GM06990 (cell line): ENCODE data around the gene OR9A2.

Experiments used
- DNase-seq: peaks from one replicate; pipeline ENCODE4 v3.0.0-alpha.2; 2011; ENCODE audit not compliant: insufficient read length; ENCODE audit errors: extremely low read depth
- H3K27me3 ChIP-seq: replicated peaks from 2 replicates; pipeline ENCODE4 v1.6.0; 2011; ENCODE audit warnings: low read length; ENCODE audit not compliant: control insufficient read depth, insufficient read depth
- H3K36me3 ChIP-seq: 2 replicates; pipeline ENCODE4 v1.5.1; 2011; ENCODE audit warnings: low read length; ENCODE audit not compliant: control insufficient read depth, insufficient read depth
- H3K4me3 ChIP-seq: replicated peaks from 2 replicates; pipeline ENCODE4 v1.5.1; 2011; ENCODE audit warnings: low read depth, mild to moderate bottlenecking, control low read depth, low read length
- CTCF ChIP-seq: IDR thresholded peaks from 2 replicates; pipeline ENCODE4 v1.5.1; 2011; ENCODE audit warnings: low read length, control low read depth, mild to moderate bottlenecking, inconsistent platforms; ENCODE audit not compliant: insufficient read depth, poor library complexity, severe bottlenecking

OR9A2 gene

DNA sequence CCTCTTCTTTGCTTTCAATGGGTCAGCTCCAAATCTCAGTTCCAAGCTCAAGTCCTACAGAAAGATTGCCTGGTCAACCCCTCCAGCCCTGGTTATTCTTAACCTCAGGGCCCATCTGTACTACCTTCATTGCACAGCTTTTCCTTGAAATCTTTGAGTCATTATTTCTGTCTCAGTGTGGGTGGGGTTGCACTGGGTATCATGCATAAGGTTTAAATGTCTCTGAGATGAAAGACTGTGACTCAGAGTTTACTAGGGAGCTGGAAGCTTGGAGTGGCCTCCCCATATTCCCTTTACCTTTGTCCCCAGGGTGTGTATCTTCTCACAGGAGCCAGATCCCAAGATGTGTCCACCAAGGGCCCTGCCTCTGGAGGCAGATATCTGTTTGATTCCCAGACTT lies 21.9 kb upstream of the OR9A2 start:
- no peak overlapping the region for H3K4me3 ChIP-seq
- H3K36me3 ChIP-seq, result no peaks in the 10 kb centered on the region
- TF ChIP-seq CTCF, result no peak
- DNase-seq, result no peak
- H3K27me3 ChIP-seq, result no peaks in the 10 kb centered on the region; the same call in 1 of the 2 replicates

DNA sequence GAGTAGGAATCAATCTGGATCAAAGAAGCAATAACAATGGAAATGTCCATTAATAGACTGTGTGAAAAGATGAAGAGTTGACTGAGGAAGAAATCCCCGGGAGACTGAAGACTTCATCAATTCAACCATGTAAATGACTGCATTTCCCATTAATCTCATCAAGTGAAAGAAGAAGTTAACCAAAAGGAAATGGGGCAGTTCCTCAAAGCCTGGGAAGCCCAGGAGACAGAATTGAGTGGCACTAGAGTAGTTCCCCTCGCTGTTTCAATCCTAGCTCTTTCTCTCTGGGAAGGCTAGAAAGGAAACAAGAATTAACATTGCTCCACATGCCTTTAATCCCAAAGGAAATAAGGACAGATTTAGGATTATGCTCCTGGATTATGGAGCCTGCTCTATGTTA lies 20.4 kb upstream of the OR9A2 start:
- Histone ChIP-seq H3K4me3 (no peak overlapping the region), H3K36me3 (no peaks in the 10 kb centered on the region), H3K27me3 (no peaks in the 10 kb centered on the region; the same call in 1 of the 2 replicates)
- no peak for TF ChIP-seq CTCF
- DNase-seq, result no peak

DNA sequence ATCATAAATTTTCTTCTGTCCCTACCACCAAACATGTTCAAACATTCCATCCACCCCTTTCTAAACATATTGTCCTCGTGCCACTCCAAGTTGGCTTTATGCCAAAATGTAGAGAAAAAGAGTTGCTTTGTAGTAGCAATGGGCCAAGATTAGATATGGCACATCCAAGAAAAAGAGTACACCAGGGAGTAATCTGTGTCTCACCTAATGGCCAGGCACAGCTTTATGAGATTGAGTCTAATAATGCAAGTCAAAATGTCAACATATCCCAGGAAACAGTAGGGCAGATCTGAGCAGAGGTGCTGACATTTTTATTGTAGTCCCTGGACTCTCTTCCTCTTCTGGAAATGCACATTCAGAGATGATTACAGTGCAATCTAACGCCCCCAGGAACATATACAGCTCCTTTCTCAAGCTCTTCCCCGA lies 19.5 kb upstream of the OR9A2 start:
- H3K36me3 ChIP-seq, result no peaks in the 10 kb centered on the region
- DNase-seq, result no peak
- no peak for TF ChIP-seq CTCF
- no peak overlapping the region for H3K4me3 ChIP-seq
- no peaks in the 10 kb centered on the region; the same call in 1 of the 2 replicates for H3K27me3 ChIP-seq

DNA sequence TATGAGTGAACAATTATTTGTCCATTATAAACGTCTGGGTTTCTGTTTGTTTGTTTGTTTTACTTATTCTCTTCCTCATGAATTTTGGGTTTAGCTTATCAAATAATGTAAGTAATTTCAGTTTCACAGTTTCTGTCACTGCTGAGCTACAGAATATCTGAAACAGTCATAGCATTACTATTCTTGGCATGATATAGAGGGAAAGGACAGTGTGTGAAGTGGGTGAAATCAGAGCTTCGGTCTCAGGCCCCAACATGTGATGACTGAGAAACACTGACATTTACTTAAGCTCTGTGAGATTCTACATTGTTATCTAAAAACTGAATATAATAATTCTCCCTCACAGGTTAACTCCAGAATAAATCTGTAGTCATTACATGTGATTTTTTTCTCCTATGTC lies 16.5 kb upstream of the OR9A2 start:
- H3K4me3 ChIP-seq, result no peak overlapping the region
- no peaks in the 10 kb centered on the region for H3K36me3 ChIP-seq
- no peak for TF ChIP-seq CTCF
- H3K27me3 ChIP-seq, result no peaks in the 10 kb centered on the region
- peak; percentile 5 for DNase-seq

- no peak for TF ChIP-seq CTCF
- DNase-seq, result no peak
- no peaks in the 10 kb centered on the region for H3K36me3 ChIP-seq
- no peaks in the 10 kb centered on the region for H3K27me3 ChIP-seq
- H3K4me3 ChIP-seq, result no peak overlapping the region
Measured at GRCh38 chr7:143042790-143043271, 15.9 kb upstream of the OR9A2 start.
